HepG2 (cell line): Measurements from ENCODE around the gene COA5. TPM values are rescaled to one million over a fixed set of nuclear protein-coding genes. Genes with fewer than 3 reads are reported as not detected.

ENCODE experiments used
- ATAC-seq: fragments of 200-7000 bp; cut with Tn5 transposase; 3 replicates; pipeline ENCODE4 v1.9.1; 2020; ENCODE audit warnings: mild to moderate bottlenecking, moderate library complexity
- BruUV-seq: library from RNA; stranded (reverse); fragments of 400-500 nt; replicated peaks from 2 replicates; lab custom pipeline; 2021; lab: Mats Ljungman, UMichigan
- CTCF ChIA-PET: fragments of 300-600 bp; formaldehyde crosslinking; extraction: SDS; loops from one replicate; lab custom pipeline; 2021; ENCODE audit warnings: low total read pairs, inconsistent platforms, low intra/inter-chr PET ratio; lab: Yijun Ruan, JAX
- POLR2A ChIA-PET: fragments of 350-600 bp; sonication (Branson Sonifier 250); formaldehyde crosslinking; loops from one replicate; lab custom pipeline; 2020; ENCODE audit warnings: antibody characterized with exemption, inconsistent platforms; lab: Yijun Ruan, JAX
- DNase-seq: peaks from one replicate; pipeline ENCODE4 v3.0.0-alpha.2; 2015; ENCODE audit warnings: low spot score
- FAIRE-seq: peaks from 3 replicates; lab custom pipeline; 2011; peaks lifted over from hg19 to GRCh38; lab: Jason Lieb, UNC
- H2AFZ ChIP-seq: one replicate; pipeline ENCODE4 v1.6.1; 2011; ENCODE audit warnings: low read length, inconsistent platforms
- H3K27ac ChIP-seq: fragments of 300-600 bp; 3 replicates; pipeline ENCODE4 v1.8.0; 2011; ENCODE audit warnings: mixed run types, mild to moderate bottlenecking, mixed read lengths, low read length, inconsistent platforms; ENCODE audit not compliant: insufficient read depth; ENCODE audit errors: extremely low read length
- H3K27me3 ChIP-seq, 2 experiments: fragments of 200-600 bp in 1 of 2; 2 replicates in 1 of 2; 3 replicates in 1 of 2; pipeline versions ENCODE4 v1.6.0 to v1.8.0; 2011; ENCODE audit warnings: low read length in 2 of 2, mild to moderate bottlenecking in 2 of 2, moderate library complexity in 2 of 2, inconsistent platforms in 1 of 2; ENCODE audit not compliant: insufficient read depth in 2 of 2, control insufficient read depth in 1 of 2
- H3K36me3 ChIP-seq, 2 experiments: fragments of 200-600 bp in 1 of 2; replicated peaks in 1 of 2; 2 replicates in 1 of 2; 3 replicates in 1 of 2; pipeline versions ENCODE4 v1.5.1 to v1.8.0; 2011; ENCODE audit warnings: low read length in 2 of 2, inconsistent platforms in 1 of 2; ENCODE audit not compliant: insufficient read depth in 2 of 2, control insufficient read depth in 1 of 2
- H3K4me1 ChIP-seq: 2 replicates; pipeline ENCODE4 v1.5.1; 2012; ENCODE audit warnings: low read length, inconsistent platforms; ENCODE audit not compliant: insufficient read depth
- H3K4me2 ChIP-seq: 2 replicates; pipeline ENCODE4 v1.6.0; 2011; ENCODE audit warnings: low read depth, low read length, inconsistent platforms
- H3K4me3 ChIP-seq, 3 experiments: fragments of 200-600 bp in 1 of 3; sonication (generic), shearing (Covaris generic) in 1 of 3; replicated peaks in 1 of 3; 2 replicates each; pipeline ENCODE4 v1.5.1; 2011 to 2016; ENCODE audit warnings: low read length in 3 of 3, inconsistent platforms in 2 of 3, low read depth in 2 of 3, mild to moderate bottlenecking in 2 of 3, control low read depth in 1 of 3, mixed read lengths in 1 of 3; ENCODE audit not compliant: insufficient read depth in 1 of 3
- H3K79me2 ChIP-seq: one replicate; pipeline ENCODE4 v1.6.1; 2011; ENCODE audit warnings: low read length, inconsistent platforms; ENCODE audit not compliant: insufficient read depth
- H3K9ac ChIP-seq: 2 replicates; pipeline ENCODE4 v1.6.0; 2011; ENCODE audit warnings: mild to moderate bottlenecking, low read depth, low read length, inconsistent platforms; ENCODE audit not compliant: insufficient read depth
- H3K9me3 ChIP-seq: 2 replicates; pipeline ENCODE4 v1.5.1; 2012; ENCODE audit warnings: mild to moderate bottlenecking, low read length
- H4K20me1 ChIP-seq: 2 replicates; pipeline ENCODE4 v1.6.0; 2011; ENCODE audit warnings: inconsistent platforms, mild to moderate bottlenecking, low read length, moderate library complexity; ENCODE audit not compliant: insufficient read depth
- HIVEP1 ChIP-seq: sonication (generic); formaldehyde crosslinking; IDR thresholded peaks from 2 replicates; pipeline ENCODE4 v1.4.0; 2020; ENCODE audit warnings: mild to moderate bottlenecking, missing genetic modification reagents
- KAT2B ChIP-seq: fragments of 150-350 bp; IDR thresholded peaks from 2 replicates; pipeline ENCODE4 v1.6.1; 2014; ENCODE audit warnings: low read depth, low read length, borderline replicate concordance
- RBFOX2 ChIP-seq: fragments of 200-400 bp; formaldehyde crosslinking; IDR thresholded peaks from 2 replicates; pipeline ENCODE4 v1.6.1; 2017; ENCODE audit warnings: low read depth, mild to moderate bottlenecking, low read length
- RELA ChIP-seq: sonication (generic); formaldehyde crosslinking; IDR thresholded peaks from 2 replicates; pipeline ENCODE4 v1.4.0; 2020; ENCODE audit warnings: missing genetic modification reagents
- SP2 ChIP-seq: sonication (generic); formaldehyde crosslinking; IDR thresholded peaks from 2 replicates; pipeline ENCODE4 v1.5.1; 2020; ENCODE audit warnings: mild to moderate bottlenecking, missing genetic modification reagents
- WIZ ChIP-seq: sonication (generic); formaldehyde crosslinking; IDR thresholded peaks from 2 replicates; pipeline ENCODE4 v1.5.1; 2020; ENCODE audit warnings: mild to moderate bottlenecking, missing genetic modification reagents
- ZNF207 ChIP-seq: fragments of 450-650 bp; IDR thresholded peaks from 2 replicates; pipeline ENCODE4 v1.6.1; 2016; ENCODE audit warnings: antibody characterized with exemption, borderline replicate concordance
- ZNF674 ChIP-seq: sonication (generic); formaldehyde crosslinking; IDR thresholded peaks from 2 replicates; pipeline ENCODE4 v1.5.0; 2020; ENCODE audit warnings: low read depth, mild to moderate bottlenecking, missing genetic modification reagents
- ZNF678 ChIP-seq: sonication (generic); formaldehyde crosslinking; IDR thresholded peaks from 2 replicates; pipeline ENCODE4 v1.4.0; 2020; ENCODE audit warnings: mild to moderate bottlenecking, missing genetic modification reagents
- WGBS: methylation state at CpG from one replicate; pipeline ENCODE4 v1.1.6; 2017; ENCODE audit warnings: low lambda C conversion rate; 5-methylcytosine and 5-hydroxymethylcytosine counted together
- in situ Hi-C: cut with HindIII; loops from 2 replicates; pipeline ENCODE4 v1.10.0; 2017; ENCODE audit warnings: low pct_unique_long_range_greater_than_20kb; ENCODE audit not compliant: extremely low pct_ligation_motif_present
- intact Hi-C: fragments of 100-400 bp; cut with micrococcal nuclease; formaldehyde crosslinking; loops from one replicate; pipeline ENCODE4 v1.10.0; 2022; ENCODE audit not compliant: unreplicated experiment
- polyA plus RNA-seq, 8 experiments: library from polyadenylated mRNA; depleted of rRNA in 3 of 8; stranded (reverse) in 7 of 8; unstranded in 1 of 8; fragments of >200 nt; fragmentation: Illumina TruSeq in 4 of 8; extraction: Trizol in 4 of 8; gene quantifications; 2 replicates each; pipeline versions ENCODE4 v1.2.1 to v1.2.3, GENCODE V29; 2011 to 2016; ENCODE audit warnings: low read depth in 4 of 8, missing spikeins in 1 of 8, mixed read lengths in 1 of 8; ENCODE audit not compliant: insufficient read depth in 1 of 8
- total RNA-seq, 5 experiments: library from RNA; depleted of rRNA; stranded (reverse); fragments of >200 nt; fragmentation: Illumina TruSeq; extraction: Trizol; gene quantifications; 2 replicates each; pipeline ENCODE4 v1.2.3, GENCODE V29; 2016; ENCODE audit warnings: low read depth in 1 of 5
- TF ChIP-seq, protein P1 (sequence below): sonication (generic); formaldehyde crosslinking; IDR thresholded peaks from 2 replicates; pipeline ENCODE4 v1.5.1; 2020; ENCODE audit warnings: mild to moderate bottlenecking, missing genetic modification reagents, borderline replicate concordance
- TF ChIP-seq, protein P2 (sequence below): sonication (generic); formaldehyde crosslinking; IDR thresholded peaks from 2 replicates; pipeline ENCODE4 v1.8.1; 2023; ENCODE audit warnings: mild to moderate bottlenecking, inconsistent platforms, moderate library complexity, missing genetic modification reagents, borderline replicate concordance
- TF ChIP-seq, protein P3 (sequence below): sonication (generic); formaldehyde crosslinking; IDR thresholded peaks from 2 replicates; pipeline ENCODE4 v1.5.0; 2020; ENCODE audit warnings: mild to moderate bottlenecking, missing genetic modification reagents, borderline replicate concordance

The COA5 gene
- total and polyA plus RNA-seq, 2 of the 13 experiments (the other 11 are each of a cell fraction or from before 2014, with no cell fraction given), result 43.6 to 64.5 TPM

DNA sequence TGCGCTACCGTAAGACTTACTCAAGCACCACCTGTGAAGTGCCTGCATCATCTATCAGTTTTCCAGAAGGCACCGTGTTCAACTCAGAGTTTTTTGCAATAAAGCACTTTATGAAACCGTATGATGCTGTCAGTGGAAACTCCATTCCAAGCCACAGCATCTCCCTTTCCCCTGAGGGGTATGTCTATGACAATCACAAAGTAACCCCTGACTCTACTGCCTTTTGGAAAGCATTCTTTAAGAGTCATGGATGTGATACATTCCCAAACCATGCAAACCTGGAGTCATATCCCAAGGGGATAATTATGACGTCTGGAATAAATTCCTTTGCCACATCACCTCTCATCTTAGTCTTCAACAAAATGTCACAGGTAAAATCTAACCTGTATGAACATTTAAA, 39.3 kb upstream of the COA5 start:
- POLR2A ChIA-PET, result no interaction called here
- no peak for TF ChIP-seq ZNF674 (CRISPR knock-in tag)
- TF ChIP-seq HIVEP1 (CRISPR knock-in tag), result no peak
- no peak for TF ChIP-seq ZNF207
- TF ChIP-seq, protein P1, sequence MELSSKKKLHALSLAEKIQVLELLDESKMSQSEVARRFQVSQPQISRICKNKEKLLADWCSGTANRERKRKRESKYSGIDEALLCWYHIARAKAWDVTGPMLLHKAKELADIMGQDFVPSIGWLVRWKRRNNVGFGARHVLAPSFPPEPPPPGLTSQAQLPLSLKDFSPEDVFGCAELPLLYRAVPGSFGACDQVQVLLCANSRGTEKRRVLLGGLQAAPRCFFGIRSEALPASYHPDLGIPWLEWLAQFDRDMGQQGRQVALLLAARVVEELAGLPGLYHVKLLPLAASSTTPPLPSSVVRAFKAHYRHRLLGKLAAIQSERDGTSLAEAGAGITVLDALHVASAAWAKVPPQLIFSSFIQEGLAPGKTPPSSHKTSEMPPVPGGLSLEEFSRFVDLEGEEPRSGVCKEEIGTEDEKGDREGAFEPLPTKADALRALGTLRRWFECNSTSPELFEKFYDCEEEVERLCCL (CRISPR knock-in tag), result no peak
- TF ChIP-seq, protein P2, sequence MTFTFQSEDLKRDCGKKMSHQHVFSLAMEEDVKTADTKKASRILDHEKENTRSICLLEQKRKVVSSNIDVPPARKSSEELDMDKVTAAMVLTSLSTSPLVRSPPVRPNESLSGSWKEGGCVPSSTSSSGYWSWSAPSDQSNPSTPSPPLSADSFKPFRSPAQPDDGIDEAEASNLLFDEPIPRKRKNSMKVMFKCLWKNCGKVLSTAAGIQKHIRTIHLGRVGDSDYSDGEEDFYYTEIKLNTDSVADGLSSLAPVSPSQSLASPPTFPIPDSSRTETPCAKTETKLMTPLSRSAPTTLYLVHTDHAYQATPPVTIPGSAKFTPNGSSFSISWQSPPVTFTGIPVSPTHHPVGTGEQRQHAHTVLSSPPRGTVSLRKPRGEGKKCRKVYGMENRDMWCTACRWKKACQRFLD (CRISPR knock-in tag), result no peak
- no peak for TF ChIP-seq KAT2B
- TF ChIP-seq WIZ, result no peak
- TF ChIP-seq RBFOX2, result no peak
- TF ChIP-seq SP2 (CRISPR knock-in tag), result no peak
- no peak for TF ChIP-seq ZNF678
- TF ChIP-seq RELA (CRISPR knock-in tag), result no peak
- TF ChIP-seq, protein P3, sequence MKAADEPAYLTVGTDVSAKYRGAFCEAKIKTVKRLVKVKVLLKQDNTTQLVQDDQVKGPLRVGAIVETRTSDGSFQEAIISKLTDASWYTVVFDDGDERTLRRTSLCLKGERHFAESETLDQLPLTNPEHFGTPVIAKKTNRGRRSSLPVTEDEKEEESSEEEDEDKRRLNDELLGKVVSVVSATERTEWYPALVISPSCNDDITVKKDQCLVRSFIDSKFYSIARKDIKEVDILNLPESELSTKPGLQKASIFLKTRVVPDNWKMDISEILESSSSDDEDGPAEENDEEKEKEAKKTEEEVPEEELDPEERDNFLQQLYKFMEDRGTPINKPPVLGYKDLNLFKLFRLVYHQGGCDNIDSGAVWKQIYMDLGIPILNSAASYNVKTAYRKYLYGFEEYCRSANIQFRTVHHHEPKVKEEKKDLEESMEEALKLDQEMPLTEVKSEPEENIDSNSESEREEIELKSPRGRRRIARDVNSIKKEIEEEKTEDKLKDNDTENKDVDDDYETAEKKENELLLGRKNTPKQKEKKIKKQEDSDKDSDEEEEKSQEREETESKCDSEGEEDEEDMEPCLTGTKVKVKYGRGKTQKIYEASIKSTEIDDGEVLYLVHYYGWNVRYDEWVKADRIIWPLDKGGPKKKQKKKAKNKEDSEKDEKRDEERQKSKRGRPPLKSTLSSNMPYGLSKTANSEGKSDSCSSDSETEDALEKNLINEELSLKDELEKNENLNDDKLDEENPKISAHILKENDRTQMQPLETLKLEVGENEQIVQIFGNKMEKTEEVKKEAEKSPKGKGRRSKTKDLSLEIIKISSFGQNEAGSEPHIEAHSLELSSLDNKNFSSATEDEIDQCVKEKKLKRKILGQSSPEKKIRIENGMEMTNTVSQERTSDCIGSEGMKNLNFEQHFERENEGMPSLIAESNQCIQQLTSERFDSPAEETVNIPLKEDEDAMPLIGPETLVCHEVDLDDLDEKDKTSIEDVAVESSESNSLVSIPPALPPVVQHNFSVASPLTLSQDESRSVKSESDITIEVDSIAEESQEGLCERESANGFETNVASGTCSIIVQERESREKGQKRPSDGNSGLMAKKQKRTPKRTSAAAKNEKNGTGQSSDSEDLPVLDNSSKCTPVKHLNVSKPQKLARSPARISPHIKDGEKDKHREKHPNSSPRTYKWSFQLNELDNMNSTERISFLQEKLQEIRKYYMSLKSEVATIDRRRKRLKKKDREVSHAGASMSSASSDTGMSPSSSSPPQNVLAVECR, result no peak
- TF ChIP-seq, all 625 proteins: peak for 0
- CTCF ChIA-PET, result no interaction called here

More for the DNA sequence above, 39.3 kb upstream of the COA5 start:
- Histone ChIP-seq H3K9ac (no peak overlapping the region), H4K20me1 (peaks cover 5% of the 10 kb centered on the region), H3K27me3 (no peaks in the 10 kb centered on the region), H3K4me2 (no peak overlapping the region), H3K4me1 (peaks cover 10% of the 10 kb centered on the region; the same call in 1 of the 2 replicates), H3K79me2 (peaks cover 5% of the 10 kb centered on the region), H3K4me3 (no peak overlapping the region), H3K27ac (no peak overlapping the region), H2AFZ (no peak overlapping the region), H3K36me3 (peaks cover 9 to 49% of the 10 kb centered on the region in 2 experiments; a peak in 4 of 5 replicates), H3K9me3 (no peaks in the 10 kb centered on the region)
- DNase-seq, result no peak
- no peak for FAIRE-seq
- WGBS, result 81% methylated on average over 5 of the region's 5 CpGs
- no peak for ATAC-seq
- intact Hi-C loops, result loop anchor here (10.0 kb wide), 2 partner anchors 57 to 277 kb away; no protein-coding TSS in a partner anchor
- in situ Hi-C loops, result loop anchor here (5.0 kb wide), 1 partner anchor 420 kb away; no protein-coding TSS in a partner anchor
- BruUV-seq, result no TSS peak
